Measurements from ENCODE around the gene HOXA13.

GRCh38 chr7:27159266-27160144 is 40.4 kb downstream of the HOXA13 start:
- TF ChIP-seq YY1 (IDR thresholded peaks at IDR 0.05; ENCODE audit: insufficient read depth, insufficient read length) (no peak), ZNF274 (IDR thresholded peaks at IDR 0.05; ENCODE audit: low read depth, low read length) (no peak), SUZ12 (IDR thresholded peaks at IDR 0.05; ENCODE audit: extremely low read depth, insufficient read depth, insufficient read length) (no peak)
